Activated CD8-positive, alpha-beta T cell treated with anti-CD3 and anti-CD28 coated beads for 36 hours (primary cell): ENCODE results near the gene DACH2. TPM values are rescaled to one million over a fixed set of nuclear protein-coding genes. Genes with fewer than 3 reads are reported as not detected.
"Not testable (repeated sequence)": the region's sequence is repeated elsewhere in the genome, so short reads cannot be mapped to it uniquely, and the experiment has no call there.

Source experiments
- ATAC-seq: fragments of 200-7000 bp; cut with Tn5 transposase; one replicate; pipeline ENCODE4 v1.10.0; 2021; ENCODE audit warnings: mild to moderate bottlenecking, moderate library complexity
- CTCF ChIA-PET: fragments of 350-600 bp; sonication (Branson Sonifier 250); formaldehyde crosslinking; loops from one replicate; lab custom pipeline; 2021; ENCODE audit warnings: antibody characterized with exemption; lab: Charles Lee
- POLR2A ChIA-PET: fragments of 350-600 bp; sonication (Branson Sonifier 250); formaldehyde crosslinking; loops from one replicate; lab custom pipeline; 2021; ENCODE audit warnings: antibody characterized with exemption; lab: Charles Lee
- DNase-seq: peaks from one replicate; pipeline ENCODE4 v3.0.0-alpha.2; 2020
- H3K27ac Mint-ChIP-seq: one replicate; pipeline ENCODE4 v1.8.0; 2021; ENCODE audit warnings: mild to moderate bottlenecking, mixed read lengths
- H3K27me3 Mint-ChIP-seq: one replicate; pipeline ENCODE4 v1.8.0; 2021; ENCODE audit warnings: mixed read lengths
- H3K36me3 Mint-ChIP-seq: one replicate; pipeline ENCODE4 v1.8.0; 2021; ENCODE audit warnings: low read depth, mixed read lengths
- H3K4me1 Mint-ChIP-seq: one replicate; pipeline ENCODE4 v1.8.0; 2021; ENCODE audit warnings: low read depth, mixed read lengths
- H3K4me3 Mint-ChIP-seq: one replicate; pipeline ENCODE4 v1.8.0; 2021; ENCODE audit warnings: mild to moderate bottlenecking, moderate library complexity, mixed read lengths
- H3K9me3 Mint-ChIP-seq: one replicate; pipeline ENCODE4 v1.8.0; 2021; ENCODE audit warnings: mixed read lengths
- intact Hi-C: fragments of 100-400 bp; cut with micrococcal nuclease; formaldehyde crosslinking; loops from one replicate; pipeline ENCODE4 v1.10.0; 2022
- total RNA-seq, 2 experiments: library from RNA; stranded (reverse); gene quantifications; one replicate each; pipeline ENCODE4 v1.2.3, GENCODE V29; 2021
- TF ChIP-seq, protein P1 (sequence below): fragments of 200-600 bp; IDR thresholded peaks from one replicate; pipeline ENCODE4 v1.8.0; 2022; ENCODE audit warnings: antibody characterized with exemption, mild to moderate bottlenecking

DACH2 gene
- total RNA-seq, 2 experiments from 2014 or later, result not detected

DNA sequence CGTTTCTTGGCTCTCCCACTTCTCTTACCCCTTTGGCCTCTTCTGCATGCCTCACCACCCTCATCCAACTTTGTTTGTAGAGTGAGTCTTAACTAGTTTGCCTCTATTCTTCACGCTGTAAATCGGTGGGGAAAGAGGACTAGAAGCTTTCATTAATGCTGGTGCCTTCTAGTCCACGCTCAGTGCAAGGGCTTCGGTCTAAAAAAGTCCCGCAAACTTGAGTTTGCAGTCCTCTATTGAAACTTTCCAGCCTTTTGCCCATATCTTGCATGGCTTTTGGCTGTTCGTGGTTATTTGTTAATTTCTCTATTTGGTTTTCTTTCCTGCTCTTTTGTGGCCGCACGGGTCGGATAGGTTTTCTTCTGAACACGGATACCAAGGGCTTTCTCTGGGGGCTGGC is 868 bp downstream of the DACH2 start:
- TF ChIP-seq, protein P1, sequence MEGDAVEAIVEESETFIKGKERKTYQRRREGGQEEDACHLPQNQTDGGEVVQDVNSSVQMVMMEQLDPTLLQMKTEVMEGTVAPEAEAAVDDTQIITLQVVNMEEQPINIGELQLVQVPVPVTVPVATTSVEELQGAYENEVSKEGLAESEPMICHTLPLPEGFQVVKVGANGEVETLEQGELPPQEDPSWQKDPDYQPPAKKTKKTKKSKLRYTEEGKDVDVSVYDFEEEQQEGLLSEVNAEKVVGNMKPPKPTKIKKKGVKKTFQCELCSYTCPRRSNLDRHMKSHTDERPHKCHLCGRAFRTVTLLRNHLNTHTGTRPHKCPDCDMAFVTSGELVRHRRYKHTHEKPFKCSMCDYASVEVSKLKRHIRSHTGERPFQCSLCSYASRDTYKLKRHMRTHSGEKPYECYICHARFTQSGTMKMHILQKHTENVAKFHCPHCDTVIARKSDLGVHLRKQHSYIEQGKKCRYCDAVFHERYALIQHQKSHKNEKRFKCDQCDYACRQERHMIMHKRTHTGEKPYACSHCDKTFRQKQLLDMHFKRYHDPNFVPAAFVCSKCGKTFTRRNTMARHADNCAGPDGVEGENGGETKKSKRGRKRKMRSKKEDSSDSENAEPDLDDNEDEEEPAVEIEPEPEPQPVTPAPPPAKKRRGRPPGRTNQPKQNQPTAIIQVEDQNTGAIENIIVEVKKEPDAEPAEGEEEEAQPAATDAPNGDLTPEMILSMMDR, result no peak
- Mint-ChIP-seq H3K27ac (no peak overlapping the region), H3K27me3 (peaks cover 23% of the 10 kb centered on the region), H3K36me3 (no peaks in the 10 kb centered on the region), H3K4me3 (peak overlapping the region; percentile 63), H3K9me3 (no peaks in the 10 kb centered on the region), H3K4me1 (peaks cover 8% of the 10 kb centered on the region)
- DNase-seq (no peak), ATAC-seq (no peak)
- CTCF ChIA-PET, result no interaction called here
- POLR2A ChIA-PET, result no interaction called here
- intact Hi-C loops, result no loop called here

DNA sequence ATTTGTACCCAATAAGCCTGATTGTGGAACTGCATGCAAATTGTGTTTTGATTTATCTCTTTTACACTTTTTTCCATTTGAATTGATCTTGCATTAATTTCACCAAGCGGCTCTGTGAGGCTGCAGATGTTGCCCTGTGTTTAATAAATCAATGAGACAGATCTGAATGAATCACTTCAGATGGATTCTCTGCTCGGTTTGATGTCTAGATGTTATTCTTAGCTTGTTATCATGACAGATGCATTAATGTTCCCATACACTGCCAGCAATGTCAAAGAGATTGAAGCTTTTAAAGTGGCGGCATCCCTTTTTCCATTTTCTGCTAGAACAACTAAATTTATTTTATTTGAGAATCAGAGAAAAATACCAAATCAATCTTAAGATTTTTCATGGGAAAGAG is 6.3 kb downstream of the DACH2 start:
- Mint-ChIP-seq H3K27me3 (peaks cover 11% of the 10 kb centered on the region), H3K9me3 (no peaks in the 10 kb centered on the region), H3K36me3 (no peaks in the 10 kb centered on the region), H3K27ac (no peak overlapping the region), H3K4me1 (no peaks in the 10 kb centered on the region), H3K4me3 (no peak overlapping the region)
- POLR2A ChIA-PET, result no interaction called here
- CTCF ChIA-PET, result no interaction called here
- TF ChIP-seq, protein P1, result no peak
- DNase-seq, result no peak
- no peak for ATAC-seq
- intact Hi-C loops, result no loop called here

DNA sequence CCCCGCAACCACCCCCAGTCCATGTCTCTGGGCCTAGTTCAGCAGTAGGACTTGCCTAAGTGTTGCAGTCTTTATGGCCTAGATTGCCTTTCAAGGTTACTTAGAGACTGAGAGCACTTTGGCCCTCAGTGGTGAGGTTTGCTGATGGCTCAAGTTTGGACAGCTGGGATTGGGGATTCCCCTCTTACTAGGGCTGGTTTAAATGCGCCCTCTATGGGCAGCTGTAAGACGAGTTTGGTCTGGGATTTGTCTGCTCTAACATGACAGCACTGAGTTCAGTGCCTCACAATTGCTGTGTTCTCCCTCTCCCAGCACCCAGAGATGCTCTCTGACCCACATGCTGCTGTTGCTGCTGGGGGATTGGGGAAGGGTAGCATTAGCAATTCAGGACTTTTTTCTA is 23.1 kb downstream of the DACH2 start:
- TF ChIP-seq, protein P1, result no peak
- Mint-ChIP-seq H3K4me1 (no peaks in the 10 kb centered on the region), H3K27me3 (peaks cover 1% of the 10 kb centered on the region), H3K27ac (no peak overlapping the region), H3K4me3 (no peak overlapping the region), H3K36me3 (no peaks in the 10 kb centered on the region), H3K9me3 (no peaks in the 10 kb centered on the region)
- POLR2A ChIA-PET, result no interaction called here
- DNase-seq, result no peak
- CTCF ChIA-PET, result no interaction called here
- intact Hi-C loops, result no loop called here
- no peak for ATAC-seq

DNA sequence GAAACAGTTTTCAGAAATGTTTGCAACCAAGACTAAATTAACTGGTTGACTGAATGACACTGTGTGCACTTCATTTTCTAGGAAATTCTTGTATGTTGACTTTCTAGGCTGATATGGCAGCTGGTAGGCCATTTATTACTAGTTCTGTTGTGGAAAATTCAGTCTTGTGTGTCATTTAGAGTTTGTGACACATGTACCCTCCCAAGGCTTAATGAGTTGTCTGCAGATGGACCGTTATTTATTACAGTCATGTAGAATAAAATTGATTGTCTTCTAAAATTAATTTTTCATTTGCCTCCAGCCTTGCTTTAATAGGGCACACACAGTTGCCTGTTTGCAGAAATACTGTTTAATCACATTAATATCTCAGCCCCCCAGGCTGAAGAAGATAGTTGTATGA is 30.7 kb downstream of the DACH2 start:
- H3K27ac Mint-ChIP-seq, result no peak overlapping the region
- ATAC-seq, result no peak
- no peaks in the 10 kb centered on the region for H3K36me3 Mint-ChIP-seq
- H3K4me1 Mint-ChIP-seq, result no peaks in the 10 kb centered on the region
- ChIA-PET CTCF (no interaction called here), POLR2A (no interaction called here)
- no peak for DNase-seq
- no peak overlapping the region for H3K4me3 Mint-ChIP-seq
- H3K27me3 Mint-ChIP-seq, result peaks cover 1% of the 10 kb centered on the region
- intact Hi-C loops, result no loop called here
- TF ChIP-seq, protein P1, result no peak
- peaks cover 2% of the 10 kb centered on the region for H3K9me3 Mint-ChIP-seq

DNA sequence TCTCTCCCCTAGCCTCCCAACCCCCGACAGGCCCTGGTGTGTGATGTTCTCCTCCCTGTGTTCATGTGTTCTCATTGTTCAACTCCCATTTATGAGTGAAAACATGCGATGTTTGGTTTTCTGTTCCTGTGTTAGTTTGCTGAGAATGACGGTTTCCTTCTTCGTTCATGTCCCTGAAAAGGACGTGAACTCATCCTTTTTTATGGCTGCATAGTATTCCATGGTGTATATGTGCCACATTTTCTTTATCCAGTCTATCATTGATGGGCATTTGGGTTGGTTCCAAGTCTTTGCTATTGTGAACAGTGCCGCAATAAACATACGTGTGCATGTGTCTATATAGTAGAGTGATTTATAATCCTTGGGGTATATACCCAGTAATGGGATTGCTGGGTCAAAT is 33.1 kb downstream of the DACH2 start:
- intact Hi-C loops, CTCF ChIA-PET, ATAC-seq, H3K27me3 Mint-ChIP-seq, H3K4me1 Mint-ChIP-seq, POLR2A ChIA-PET, H3K4me3 Mint-ChIP-seq, H3K27ac Mint-ChIP-seq, H3K36me3 Mint-ChIP-seq, H3K9me3 Mint-ChIP-seq, DNase-seq: not testable (repeated sequence)

DNA sequence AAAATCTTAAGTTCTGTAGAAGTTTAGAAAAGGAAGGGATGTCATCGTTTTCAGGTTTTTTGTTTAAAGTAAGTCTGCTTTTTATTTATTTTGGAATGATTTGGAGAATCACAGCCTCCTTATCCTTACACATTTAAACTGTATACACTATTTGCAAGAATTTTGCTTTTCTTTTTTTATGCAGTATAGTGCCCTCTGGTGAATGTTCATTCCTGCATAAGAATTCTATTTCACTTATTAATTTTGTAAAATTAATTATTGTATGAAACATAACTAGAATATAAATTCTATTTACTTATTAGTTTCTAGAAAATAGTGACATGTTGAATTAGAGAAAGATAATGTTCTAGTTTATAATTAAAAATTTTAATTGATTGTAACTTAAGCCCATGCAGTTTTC is 44.6 kb downstream of the DACH2 start:
- Mint-ChIP-seq H3K27me3 (peaks cover 2% of the 10 kb centered on the region), H3K9me3 (peaks cover 2% of the 10 kb centered on the region), H3K27ac (no peak overlapping the region), H3K4me1 (no peaks in the 10 kb centered on the region), H3K36me3 (no peaks in the 10 kb centered on the region), H3K4me3 (no peak overlapping the region)
- ATAC-seq (no peak), DNase-seq (no peak)
- intact Hi-C loops, result no loop called here
- ChIA-PET POLR2A (no interaction called here), CTCF (no interaction called here)
- TF ChIP-seq, protein P1, result no peak
